Effector memory CD8-positive, alpha-beta T cell (primary cell): Measurements from ENCODE around the gene BAZ2B.
A peak's percentile ranks its signal among the peaks of the same experiment; 100 is the strongest.

Experiments
- ATAC-seq: fragments of 150-1000 bp; cut with Tn5 transposase; replicated peaks from 2 replicates; pipeline ENCODE4 v1.10.0; 2021; ENCODE audit warnings: mild to moderate bottlenecking, moderate library complexity
- DNase-seq, 3 experiments: peaks; one replicate each; pipeline ENCODE4 v3.0.0; 2021
- H3K27ac Mint-ChIP-seq, 2 donors: one replicate each; pipeline ENCODE4 v1.8.0; 2022; ENCODE audit warnings: mild to moderate bottlenecking in 2 of 2, mixed read lengths in 2 of 2, moderate library complexity in 2 of 2
- H3K27me3 Mint-ChIP-seq, 2 donors: one replicate each; pipeline ENCODE4 v1.8.0; 2022; ENCODE audit warnings: mixed read lengths in 2 of 2
- H3K36me3 Mint-ChIP-seq: one replicate; pipeline ENCODE4 v1.8.0; 2022; ENCODE audit warnings: mild to moderate bottlenecking, moderate library complexity, mixed read lengths; ENCODE audit not compliant: insufficient read depth
- H3K4me1 Mint-ChIP-seq, 2 donors: one replicate each; pipeline ENCODE4 v1.8.0; 2022; ENCODE audit warnings: low read depth in 2 of 2, mixed read lengths in 2 of 2
- H3K4me3 Mint-ChIP-seq, 2 donors: one replicate each; pipeline ENCODE4 v1.8.0; 2022; ENCODE audit warnings: mild to moderate bottlenecking in 2 of 2, mixed read lengths in 2 of 2, moderate library complexity in 2 of 2
- H3K9me3 Mint-ChIP-seq, 2 donors: one replicate each; pipeline ENCODE4 v1.8.0; 2022; ENCODE audit warnings: mixed read lengths in 2 of 2

Gene BAZ2B

DNA sequence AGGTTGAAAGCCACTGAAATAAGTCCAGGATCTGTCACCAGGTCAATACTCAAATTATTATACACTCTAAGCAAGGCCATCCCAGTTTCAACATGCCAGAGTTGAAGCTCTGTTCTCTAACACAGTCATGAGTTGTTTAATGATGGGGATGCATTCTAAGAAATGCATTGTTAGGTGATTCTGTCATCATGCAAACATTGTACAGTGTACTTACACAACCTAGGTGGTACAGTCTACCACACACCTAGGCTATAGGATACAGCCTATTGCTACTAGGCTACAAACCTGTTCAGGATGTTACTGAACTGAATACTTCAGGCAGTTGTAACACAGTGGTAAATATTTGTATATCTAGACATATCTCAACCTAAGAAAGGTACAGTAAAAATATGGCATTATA lies 162.2 kb downstream of the BAZ2B start:
- ATAC-seq (no peak), DNase-seq (no peak)
- H3K36me3 Mint-ChIP-seq: no peaks in the 10 kb centered on the region
- H3K27ac Mint-ChIP-seq: no peak overlapping the region
- H3K4me3 Mint-ChIP-seq: no peak overlapping the region
- H3K9me3 Mint-ChIP-seq: no peaks in the 10 kb centered on the region
- peaks cover 18 to 34% of the 10 kb centered on the region in 2 donors for H3K4me1 Mint-ChIP-seq
- no peaks in the 10 kb centered on the region for H3K27me3 Mint-ChIP-seq

- no peaks in the 10 kb centered on the region for H3K27me3 Mint-ChIP-seq
- peaks cover 17% of the 10 kb centered on the region for H3K36me3 Mint-ChIP-seq
- no peak for ATAC-seq
- DNase-seq: no peak
- H3K27ac Mint-ChIP-seq: no peak overlapping the region
- H3K9me3 Mint-ChIP-seq: no peaks in the 10 kb centered on the region
- H3K4me3 Mint-ChIP-seq: no peak overlapping the region
- H3K4me1 Mint-ChIP-seq: peaks cover 1 to 2% of the 10 kb centered on the region in 2 donors
Observed at GRCh38 chr2:159450180-159450579, 166.2 kb downstream of the BAZ2B start.

DNA sequence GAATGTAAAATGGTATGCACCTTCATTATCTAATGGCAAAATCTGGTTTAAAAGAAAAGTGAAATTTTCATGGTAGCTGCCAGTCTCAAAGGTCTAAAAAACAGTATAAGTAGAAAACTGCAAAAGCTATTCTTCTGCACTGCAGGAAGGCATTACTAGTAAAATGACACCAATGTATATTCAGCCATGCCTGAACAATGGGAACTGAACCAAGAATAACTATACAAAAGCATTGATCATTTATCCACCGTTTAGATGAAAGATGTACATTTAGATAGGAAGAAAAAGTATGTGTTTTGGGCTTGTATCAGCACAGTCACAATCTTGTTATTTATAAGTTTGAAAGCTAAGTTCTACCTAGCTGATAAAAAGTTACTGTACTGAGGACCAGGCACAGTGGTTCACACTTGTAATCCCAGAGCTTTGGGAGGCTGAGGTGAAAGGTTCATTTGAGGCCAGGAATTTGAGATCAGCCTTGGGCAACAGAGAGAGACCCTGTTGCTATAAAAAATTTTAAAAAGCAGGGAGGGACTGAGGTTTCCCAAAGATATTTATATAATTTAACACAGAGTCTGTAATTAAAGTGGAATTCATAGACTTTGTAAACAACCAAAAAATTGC lies 166.7 kb downstream of the BAZ2B start:
- Mint-ChIP-seq H3K4me3 (no peak overlapping the region), H3K36me3 (peaks cover 23% of the 10 kb centered on the region), H3K4me1 (peaks cover 2 to 4% of the 10 kb centered on the region in 2 donors), H3K27ac (no peak overlapping the region), H3K9me3 (no peaks in the 10 kb centered on the region), H3K27me3 (no peaks in the 10 kb centered on the region)
- DNase-seq: no peak
- ATAC-seq: no peak

DNA sequence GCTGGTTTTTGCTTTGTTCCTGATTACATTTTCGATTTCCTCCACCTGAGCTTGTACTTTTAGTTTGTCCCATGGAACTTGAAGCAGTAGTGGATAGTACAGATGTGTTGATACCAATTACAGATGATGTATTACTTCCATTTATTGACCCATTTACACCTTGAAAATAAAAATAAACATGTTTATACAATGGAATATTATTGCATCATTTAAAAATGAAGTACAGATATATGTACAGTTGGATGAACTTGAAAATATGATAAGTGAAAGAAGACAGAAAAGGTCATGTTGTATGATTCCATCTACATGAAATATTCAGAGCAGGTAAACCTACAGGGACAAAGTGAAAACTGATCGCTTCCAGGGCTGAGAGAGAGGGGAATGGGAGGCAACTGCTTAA lies 169.5 kb downstream of the BAZ2B start:
- Mint-ChIP-seq H3K27ac (no peak overlapping the region), H3K4me3 (no peak overlapping the region), H3K27me3 (no peaks in the 10 kb centered on the region), H3K36me3 (peaks cover 27% of the 10 kb centered on the region), H3K9me3 (no peaks in the 10 kb centered on the region), H3K4me1 (peaks cover 0 to 4% of the 10 kb centered on the region in 2 donors)
- DNase-seq (no peak), ATAC-seq (no peak)

DNA sequence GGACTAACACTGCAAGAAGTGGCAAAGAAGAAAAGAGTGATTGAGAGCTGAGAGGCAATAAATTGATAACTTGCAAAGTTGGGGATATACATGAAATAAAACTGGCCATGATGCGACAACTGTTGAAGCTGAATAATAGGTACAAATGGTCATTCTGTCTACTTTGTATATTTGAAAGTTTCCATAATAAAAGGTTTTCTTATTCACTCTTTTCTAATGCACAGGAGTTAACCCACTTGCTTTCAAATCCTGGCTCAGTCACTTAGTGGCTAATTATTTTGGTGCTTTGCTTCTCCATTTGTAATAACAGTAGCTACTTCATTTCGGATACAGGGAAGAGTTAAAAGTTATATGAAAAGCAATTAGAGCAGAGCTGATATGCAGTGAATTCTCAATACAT lies 170.1 kb downstream of the BAZ2B start:
- DNase-seq: no peak
- Mint-ChIP-seq H3K27ac (no peak overlapping the region), H3K27me3 (no peaks in the 10 kb centered on the region), H3K36me3 (peaks cover 27% of the 10 kb centered on the region), H3K4me3 (no peak overlapping the region), H3K4me1 (peaks cover 0 to 4% of the 10 kb centered on the region in 2 donors), H3K9me3 (no peaks in the 10 kb centered on the region)
- no peak for ATAC-seq

DNA sequence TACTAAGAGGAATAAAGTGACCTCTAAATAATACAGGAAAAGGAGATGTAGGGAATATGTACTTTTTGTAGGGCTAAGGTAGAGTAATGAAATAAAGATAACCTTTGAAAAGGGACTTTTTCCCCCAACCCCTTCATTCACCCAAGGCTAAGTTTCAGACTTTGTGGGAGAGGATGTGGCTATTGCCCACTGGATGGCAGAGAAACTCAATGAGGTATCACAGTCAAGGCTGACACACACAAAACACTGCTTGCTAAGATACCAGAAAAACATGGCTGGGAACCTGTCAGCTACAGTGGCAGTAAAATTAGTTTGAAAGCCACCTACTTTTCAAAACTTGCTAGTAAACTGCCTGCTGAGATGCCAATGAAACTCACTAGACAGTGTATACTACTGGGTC lies 171.0 kb downstream of the BAZ2B start:
- Mint-ChIP-seq H3K4me3 (no peak overlapping the region), H3K27ac (peak overlapping the region in 1 of 2 donors; percentile 28), H3K27me3 (no peaks in the 10 kb centered on the region), H3K9me3 (no peaks in the 10 kb centered on the region), H3K36me3 (peaks cover 31% of the 10 kb centered on the region), H3K4me1 (peaks cover 0 to 4% of the 10 kb centered on the region in 2 donors)
- ATAC-seq (no peak), DNase-seq (no peak)

- no peak for DNase-seq
- Mint-ChIP-seq H3K9me3 (no peaks in the 10 kb centered on the region), H3K27ac (peak overlapping the region in 1 of 2 donors; percentile 28), H3K36me3 (peaks cover 33% of the 10 kb centered on the region), H3K4me1 (peaks cover 0 to 4% of the 10 kb centered on the region in 2 donors), H3K27me3 (no peaks in the 10 kb centered on the region), H3K4me3 (no peak overlapping the region)
- no peak for ATAC-seq
Observed at GRCh38 chr2:159444754-159445153, 171.6 kb downstream of the BAZ2B start.

- Mint-ChIP-seq H3K4me3 (no peak overlapping the region), H3K36me3 (peaks cover 44% of the 10 kb centered on the region), H3K27me3 (no peaks in the 10 kb centered on the region), H3K9me3 (no peaks in the 10 kb centered on the region), H3K27ac (no peak overlapping the region), H3K4me1 (peaks cover 0 to 4% of the 10 kb centered on the region in 2 donors)
- ATAC-seq (no peak), DNase-seq (no peak)
Observed at GRCh38 chr2:159442159-159442852, 174.0 kb downstream of the BAZ2B start.

GRCh38 chr2:159441182-159441581 lies 175.2 kb downstream of the BAZ2B start:
- Mint-ChIP-seq H3K27me3 (no peaks in the 10 kb centered on the region), H3K36me3 (peaks cover 44% of the 10 kb centered on the region), H3K9me3 (no peaks in the 10 kb centered on the region), H3K27ac (no peak overlapping the region), H3K4me3 (no peak overlapping the region), H3K4me1 (peaks cover 0 to 4% of the 10 kb centered on the region in 2 donors)
- DNase-seq (no peak), ATAC-seq (no peak)

GRCh38 chr2:159439421-159439820 lies 176.9 kb downstream of the BAZ2B start:
- H3K4me1 Mint-ChIP-seq: no peaks in the 10 kb centered on the region
- no peaks in the 10 kb centered on the region for H3K27me3 Mint-ChIP-seq
- H3K9me3 Mint-ChIP-seq: no peaks in the 10 kb centered on the region
- DNase-seq: no peak
- no peak for ATAC-seq
- peaks cover 29% of the 10 kb centered on the region for H3K36me3 Mint-ChIP-seq
- H3K4me3 Mint-ChIP-seq: no peak overlapping the region
- no peak overlapping the region for H3K27ac Mint-ChIP-seq

GRCh38 chr2:159438720-159439353 lies 177.5 kb downstream of the BAZ2B start:
- H3K4me1 Mint-ChIP-seq: no peaks in the 10 kb centered on the region
- H3K4me3 Mint-ChIP-seq: no peak overlapping the region
- no peaks in the 10 kb centered on the region for H3K9me3 Mint-ChIP-seq
- H3K27ac Mint-ChIP-seq: no peak overlapping the region
- ATAC-seq: no peak
- H3K27me3 Mint-ChIP-seq: no peaks in the 10 kb centered on the region
- DNase-seq: no peak
- H3K36me3 Mint-ChIP-seq: peaks cover 27% of the 10 kb centered on the region

GRCh38 chr2:159438284-159438683 lies 178.1 kb downstream of the BAZ2B start:
- Mint-ChIP-seq H3K4me3 (no peak overlapping the region), H3K27me3 (no peaks in the 10 kb centered on the region), H3K36me3 (peaks cover 27% of the 10 kb centered on the region), H3K4me1 (no peaks in the 10 kb centered on the region), H3K27ac (no peak overlapping the region), H3K9me3 (no peaks in the 10 kb centered on the region)
- DNase-seq (no peak), ATAC-seq (no peak)

DNA sequence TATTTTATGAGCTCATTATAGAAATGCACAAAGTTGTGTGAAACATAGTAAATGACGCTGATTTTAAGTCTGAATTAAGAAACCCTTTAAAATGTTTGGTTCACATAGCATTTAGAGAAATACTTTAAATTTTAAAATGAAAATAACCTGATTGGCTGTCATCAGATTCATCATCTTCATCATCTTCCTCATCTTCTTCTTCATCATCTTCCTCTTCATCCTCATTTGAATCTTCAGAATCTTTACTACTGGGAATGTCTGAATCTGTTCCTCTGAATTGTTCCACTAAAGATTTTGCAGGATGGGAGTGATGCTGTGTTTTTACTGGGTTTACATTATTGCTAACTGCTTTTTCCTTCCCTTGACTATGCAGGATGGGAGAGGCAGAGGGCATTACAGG lies 183.7 kb downstream of the BAZ2B start:
- Mint-ChIP-seq H3K9me3 (no peaks in the 10 kb centered on the region), H3K27me3 (no peaks in the 10 kb centered on the region), H3K4me1 (no peaks in the 10 kb centered on the region), H3K27ac (no peak overlapping the region), H3K4me3 (no peak overlapping the region), H3K36me3 (peaks cover 23% of the 10 kb centered on the region)
- DNase-seq (no peak), ATAC-seq (no peak)

DNA sequence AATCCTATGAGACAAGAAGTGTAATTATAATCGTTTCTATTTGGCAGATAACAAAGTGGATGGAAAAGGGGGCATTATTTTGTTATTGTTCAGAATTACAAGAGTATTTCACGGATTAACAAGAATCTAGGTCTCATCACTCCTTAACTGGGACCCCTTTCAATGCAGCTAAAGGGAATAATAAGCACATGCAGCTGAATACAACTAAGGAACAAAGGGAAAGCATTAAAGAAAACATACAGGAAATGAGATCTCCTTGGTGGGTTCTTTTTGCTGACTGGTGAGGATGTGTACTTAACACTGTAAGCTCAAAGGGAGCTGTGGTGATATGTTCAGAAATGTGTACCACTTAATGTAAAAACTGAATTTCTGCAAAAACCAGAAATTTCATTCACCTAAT lies 189.3 kb downstream of the BAZ2B start:
- no peak overlapping the region for H3K27ac Mint-ChIP-seq
- DNase-seq (no peak), ATAC-seq (no peak)
- H3K36me3 Mint-ChIP-seq: peaks cover 24% of the 10 kb centered on the region
- no peak overlapping the region for H3K4me3 Mint-ChIP-seq
- H3K9me3 Mint-ChIP-seq: no peaks in the 10 kb centered on the region
- no peaks in the 10 kb centered on the region for H3K4me1 Mint-ChIP-seq
- no peaks in the 10 kb centered on the region for H3K27me3 Mint-ChIP-seq
